ENCODE results near the gene MIS18A. TPM values are rescaled to one million over a fixed set of nuclear protein-coding genes. Genes with fewer than 3 reads are reported as not detected.

The MIS18A gene
- total RNA-seq, 1 donor = 13.0 TPM

DNA sequence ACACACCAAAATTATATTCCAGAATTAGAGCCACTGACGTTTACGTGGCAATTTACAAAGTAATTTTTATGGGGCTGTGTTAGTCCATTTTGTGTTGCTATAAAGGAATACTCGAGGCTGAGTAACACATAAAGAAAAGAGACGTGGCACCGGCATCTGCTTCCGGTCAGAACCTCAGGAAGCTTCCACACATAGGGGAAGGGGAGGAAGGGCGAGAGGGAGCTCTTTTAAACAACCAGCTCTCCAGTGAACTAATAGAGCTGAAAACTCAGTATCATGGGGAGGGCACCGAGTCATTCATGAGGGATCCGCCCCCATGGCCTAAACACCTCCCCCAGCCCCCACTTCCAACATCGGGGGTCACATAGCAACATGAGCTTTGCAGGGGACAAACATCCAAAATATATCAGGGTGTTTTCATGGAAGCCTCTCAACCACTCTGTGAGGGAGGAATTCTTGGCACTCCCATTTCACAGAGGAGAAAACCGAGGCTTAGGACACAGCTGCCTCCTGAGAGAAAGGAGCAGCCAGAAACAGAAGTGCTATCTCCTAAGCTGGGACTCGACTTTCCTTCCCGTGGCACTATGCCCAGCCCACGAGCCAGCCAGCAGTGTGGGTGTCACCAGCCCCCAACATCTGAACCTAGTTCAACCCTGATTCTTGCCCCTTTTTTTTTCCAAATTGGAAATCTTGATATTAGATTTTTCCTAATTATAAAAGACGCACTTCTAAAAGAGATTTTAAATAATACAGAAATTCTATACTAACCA, 29.2 kb downstream of the MIS18A start:
- no peak overlapping the region for H3K4me3 ChIP-seq (ENCODE audit: low read depth, low read length)
- TF ChIP-seq, protein P1, sequence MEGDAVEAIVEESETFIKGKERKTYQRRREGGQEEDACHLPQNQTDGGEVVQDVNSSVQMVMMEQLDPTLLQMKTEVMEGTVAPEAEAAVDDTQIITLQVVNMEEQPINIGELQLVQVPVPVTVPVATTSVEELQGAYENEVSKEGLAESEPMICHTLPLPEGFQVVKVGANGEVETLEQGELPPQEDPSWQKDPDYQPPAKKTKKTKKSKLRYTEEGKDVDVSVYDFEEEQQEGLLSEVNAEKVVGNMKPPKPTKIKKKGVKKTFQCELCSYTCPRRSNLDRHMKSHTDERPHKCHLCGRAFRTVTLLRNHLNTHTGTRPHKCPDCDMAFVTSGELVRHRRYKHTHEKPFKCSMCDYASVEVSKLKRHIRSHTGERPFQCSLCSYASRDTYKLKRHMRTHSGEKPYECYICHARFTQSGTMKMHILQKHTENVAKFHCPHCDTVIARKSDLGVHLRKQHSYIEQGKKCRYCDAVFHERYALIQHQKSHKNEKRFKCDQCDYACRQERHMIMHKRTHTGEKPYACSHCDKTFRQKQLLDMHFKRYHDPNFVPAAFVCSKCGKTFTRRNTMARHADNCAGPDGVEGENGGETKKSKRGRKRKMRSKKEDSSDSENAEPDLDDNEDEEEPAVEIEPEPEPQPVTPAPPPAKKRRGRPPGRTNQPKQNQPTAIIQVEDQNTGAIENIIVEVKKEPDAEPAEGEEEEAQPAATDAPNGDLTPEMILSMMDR (IDR thresholded peaks at IDR 0.05; ENCODE audit: insufficient read depth, low read depth, low read length) = no peak
- no peak for DNase-seq (ENCODE audit: low read depth)

DNA sequence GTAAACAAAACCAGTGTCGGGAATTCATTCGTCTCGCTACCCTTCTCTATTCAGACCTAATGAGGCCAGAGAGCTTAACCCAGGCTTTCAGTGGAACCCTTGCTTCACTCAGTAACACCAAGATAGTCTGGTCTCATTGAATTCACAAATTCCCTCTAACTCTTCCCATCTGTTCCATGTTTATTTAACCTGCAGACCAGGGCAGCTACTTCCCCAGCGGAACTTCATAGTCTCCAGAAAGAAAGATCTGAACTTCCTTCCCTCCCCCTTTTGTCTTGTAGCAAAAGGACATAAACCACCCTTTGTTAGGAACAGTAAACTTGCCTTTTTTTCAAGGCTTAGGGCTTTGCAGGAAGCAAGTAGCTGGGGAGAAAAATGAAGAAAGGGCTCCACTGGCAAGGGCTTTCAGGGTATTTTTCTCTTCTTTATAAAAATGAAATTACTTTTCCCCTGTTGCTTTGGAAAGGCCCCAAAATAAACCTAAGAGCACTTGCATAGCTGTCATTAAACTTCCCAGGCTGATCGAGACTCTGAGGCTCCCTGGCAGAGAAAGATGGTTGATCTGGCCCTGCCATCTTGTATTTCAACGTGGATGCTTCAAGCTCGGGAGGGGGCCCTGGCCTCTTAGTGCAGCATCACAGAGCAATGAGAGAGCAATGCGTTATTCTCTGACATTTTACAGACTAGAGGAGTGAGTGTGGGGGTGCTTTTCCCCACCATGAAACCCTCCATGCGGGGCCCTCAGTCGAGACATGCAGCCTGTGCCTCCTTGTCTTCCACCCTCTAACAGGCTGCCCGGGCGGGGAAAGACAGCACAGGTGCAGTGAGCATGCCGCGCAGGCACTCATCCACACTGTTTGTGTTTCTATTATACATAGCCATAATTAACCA, 30.0 kb downstream of the MIS18A start:
- DNase-seq (ENCODE audit: low read depth) = no peak
- TF ChIP-seq, protein P1 (IDR thresholded peaks at IDR 0.05; ENCODE audit: insufficient read depth, low read depth, low read length) = no peak

DNA sequence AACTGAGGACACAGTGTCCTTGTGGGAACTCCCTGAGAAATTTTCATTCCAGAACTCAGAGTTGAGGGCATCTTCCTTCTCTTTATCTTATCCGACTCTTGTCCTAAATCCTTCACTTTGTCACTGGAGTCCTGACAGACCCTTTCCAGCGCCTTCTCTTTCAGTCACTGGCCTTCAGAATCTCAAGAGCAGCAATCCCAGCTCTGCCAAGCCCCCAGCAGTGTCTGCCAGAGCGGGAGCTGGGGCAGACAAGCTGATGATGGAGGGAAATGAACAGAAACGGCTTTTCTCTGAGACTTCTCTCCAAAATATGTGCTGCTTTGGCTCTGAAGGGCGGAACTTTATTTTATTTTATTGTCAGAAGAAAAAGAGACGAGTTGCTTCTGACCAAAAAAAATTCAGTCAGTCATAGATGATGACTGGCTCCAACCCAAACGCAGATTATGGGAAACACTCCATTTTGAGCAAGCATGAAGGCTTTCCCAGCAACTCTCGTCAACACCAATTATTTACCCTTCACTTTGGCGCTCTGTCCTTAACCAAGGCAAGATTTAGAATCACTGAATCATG, 32.2 kb downstream of the MIS18A start:
- DNase-seq (ENCODE audit: low read depth) = no peak
- TF ChIP-seq, protein P1 (IDR thresholded peaks at IDR 0.05; ENCODE audit: insufficient read depth, low read depth, low read length) = no peak
- no peak overlapping the region for H3K4me3 ChIP-seq (ENCODE audit: low read depth, low read length)

More for the DNA sequence above, 30.0 kb downstream of the MIS18A start:
- no peak overlapping the region for H3K4me3 ChIP-seq (ENCODE audit: low read depth, low read length)

DNA sequence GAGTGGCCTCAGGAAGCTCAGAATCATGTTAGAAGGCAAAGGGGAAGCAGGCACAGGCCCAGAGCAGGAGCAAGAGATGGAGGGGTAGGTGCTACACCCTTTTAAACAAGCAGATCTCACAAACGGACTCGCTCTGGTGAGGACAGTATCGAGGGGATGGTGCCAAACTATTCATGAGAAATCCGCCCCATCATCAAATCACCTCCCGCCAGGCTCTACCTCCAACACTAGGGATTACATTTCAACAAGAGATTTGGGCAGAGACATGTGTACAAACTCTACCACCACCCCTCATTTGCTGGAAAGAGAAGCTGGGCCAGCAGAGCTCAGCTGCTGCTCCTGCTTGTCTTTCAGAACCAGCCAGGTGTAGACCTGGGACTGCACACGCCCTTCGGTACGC, 32.9 kb downstream of the MIS18A start:
- H3K4me3 ChIP-seq (ENCODE audit: low read depth, low read length) = no peak overlapping the region
- TF ChIP-seq, protein P1 (IDR thresholded peaks at IDR 0.05; ENCODE audit: insufficient read depth, low read depth, low read length) = no peak
- DNase-seq (ENCODE audit: low read depth) = no peak

GRCh38 chr21:32240851-32241687, 37.8 kb downstream of the MIS18A start:
- no peak overlapping the region for H3K4me3 ChIP-seq (ENCODE audit: low read depth, low read length)
- no peak for DNase-seq (ENCODE audit: low read depth)
- TF ChIP-seq, protein P1 (IDR thresholded peaks at IDR 0.05; ENCODE audit: insufficient read depth, low read depth, low read length) = no peak

- TF ChIP-seq, protein P1 (IDR thresholded peaks at IDR 0.05; ENCODE audit: insufficient read depth, low read depth, low read length) = no peak
- no peak overlapping the region for H3K4me3 ChIP-seq (ENCODE audit: low read depth, low read length)
- DNase-seq (ENCODE audit: low read depth) = no peak
Measured at GRCh38 chr21:32239551-32239950, 39.3 kb downstream of the MIS18A start.

All from fibroblast of villous mesenchyme (primary cell).